Measurements from ENCODE around the gene PPP1R14B. TPM values are rescaled to one million over a fixed set of nuclear protein-coding genes. Genes with fewer than 3 reads are reported as not detected.

Gene PPP1R14B
- total and polyA plus RNA-seq, 12 donors = 52.4 to 331 (median 92.5) TPM

- no peaks in the 10 kb centered on the region for H3K9me3 ChIP-seq
- whole genome bisulfite sequencing, 2 donors = 60 to 80% methylated on average over 3 of the region's 3 CpGs
- intact Hi-C loops (cut with DNase I) = loop anchor here in 3 of 10 donors (5.0 kb wide), 1 partner anchor 101 kb away; the partner anchor contains the start of gene CATSPERZ (in 3 of the 3)
- H3K27me3 ChIP-seq = no peaks in the 10 kb centered on the region
- H3K36me3 ChIP-seq = peaks cover 5 to 100% (median 72%) of the 10 kb centered on the region in 9 donors
- DNase-seq (no peak), ATAC-seq (no peak)
- H3K4me1 ChIP-seq = peaks cover 2 to 26% (median 20%) of the 10 kb centered on the region in 9 donors
- no peak overlapping the region for H3K27ac ChIP-seq
- no peak overlapping the region for H3K4me3 ChIP-seq
- no peak for TF ChIP-seq CTCF (IDR thresholded peaks at IDR 0.05)
Measured at GRCh38 chr11:64201543-64201942, 45.2 kb downstream of the PPP1R14B start.

GRCh38 chr11:64198511-64198910 lies 48.2 kb downstream of the PPP1R14B start:
- Histone ChIP-seq H3K4me3 (no peak overlapping the region), H3K4me1 (peaks cover 0 to 5% (median 0%) of the 10 kb centered on the region in 9 donors), H3K9me3 (no peaks in the 10 kb centered on the region), H3K27me3 (no peaks in the 10 kb centered on the region), H3K27ac (no peak overlapping the region), H3K36me3 (peaks cover 8 to 100% (median 86%) of the 10 kb centered on the region in 9 donors)
- 94 to 98% methylated on average over 2 of the region's 2 CpGs for WGBS, 2 donors
- intact Hi-C loops (cut with DNase I) = no loop called here
- DNase-seq (no peak), ATAC-seq (no peak)
- TF ChIP-seq CTCF (IDR thresholded peaks at IDR 0.05) = no peak

- no peak for TF ChIP-seq CTCF (IDR thresholded peaks at IDR 0.05)
- Histone ChIP-seq H3K4me1 (peaks cover 0 to under 1% (median 0%) of the 10 kb centered on the region in 9 donors), H3K9me3 (no peaks in the 10 kb centered on the region), H3K27ac (no peak overlapping the region), H3K36me3 (peaks cover 8 to 100% (median 82%) of the 10 kb centered on the region in 9 donors), H3K4me3 (no peak overlapping the region), H3K27me3 (no peaks in the 10 kb centered on the region)
- DNase-seq (no peak), ATAC-seq (no peak)
- intact Hi-C loops (cut with DNase I) = no loop called here
- 79 to 82% methylated on average over 9 of the region's 9 CpGs for WGBS, 2 donors
Measured at GRCh38 chr11:64196626-64197025, 50.1 kb downstream of the PPP1R14B start.

Other genes with a start within 250 kb of the PPP1R14B start
- under 1 TPM; 0.17 to 0.83 (median 0.39) TPM for gene FLRT1, start 211.0 kb downstream of the PPP1R14B start, total RNA-seq
- gene FLRT1, start 211.0 kb downstream of the PPP1R14B start, polyA plus RNA-seq = under 1 TPM; 0.22 to 0.44 TPM
- gene MACROD1, start 80.8 kb downstream of the PPP1R14B start, total RNA-seq = 100 to 1,000 TPM in 8 of 10 donors, 10 to 100 TPM in 2; 86.2 to 134 (median 115) TPM
- 100 to 1,000 TPM in 1 of 2 donors, 10 to 100 TPM in 1; 77.6 to 497 TPM for gene MACROD1, start 80.8 kb downstream of the PPP1R14B start, polyA plus RNA-seq
- gene STIP1, start 60.8 kb downstream of the PPP1R14B start, total RNA-seq = 100 to 1,000 TPM in 1 of 10 donors, 10 to 100 TPM in 9; 67.4 to 105 (median 87.9) TPM
- 100 to 1,000 TPM in 1 of 2 donors, 10 to 100 TPM in 1; 55.3 to 144 TPM for gene STIP1, start 60.8 kb downstream of the PPP1R14B start, polyA plus RNA-seq
- gene FERMT3, start 40.2 kb downstream of the PPP1R14B start, total RNA-seq = 10 to 100 TPM in 1 of 10 donors, 1 to 10 TPM in 9; 2.3 to 30.8 (median 5.4) TPM
- 1 to 10 TPM; 7.5 to 9.2 TPM for gene FERMT3, start 40.2 kb downstream of the PPP1R14B start, polyA plus RNA-seq
- gene TRPT1, start 20.8 kb downstream of the PPP1R14B start, total RNA-seq = 10 to 100 TPM; 50.5 to 81.7 (median 61.4) TPM
- 100 to 1,000 TPM in 1 of 2 donors, 10 to 100 TPM in 1; 87.2 to 188 TPM for gene TRPT1, start 20.8 kb downstream of the PPP1R14B start, polyA plus RNA-seq
- 10 to 100 TPM; 57.3 to 85.6 (median 71.0) TPM for gene NUDT22, start 20.7 kb downstream of the PPP1R14B start, total RNA-seq
- gene NUDT22, start 20.7 kb downstream of the PPP1R14B start, polyA plus RNA-seq = 10 to 100 TPM; 93.0 to 95.2 TPM
- gene DNAJC4, start 16.4 kb downstream of the PPP1R14B start, total RNA-seq = 10 to 100 TPM; 46.6 to 64.7 (median 52.0) TPM
- gene DNAJC4, start 16.4 kb downstream of the PPP1R14B start, polyA plus RNA-seq = 100 to 1,000 TPM in 1 of 2 donors, 10 to 100 TPM in 1; 48.0 to 173 TPM
- 100 to 1,000 TPM; 245 to 353 (median 277) TPM for gene VEGFB, start 12.4 kb downstream of the PPP1R14B start, total RNA-seq
- 100 to 1,000 TPM; 158 to 291 TPM for gene VEGFB, start 12.4 kb downstream of the PPP1R14B start, polyA plus RNA-seq
- gene FKBP2, start 5.8 kb downstream of the PPP1R14B start, total RNA-seq = 10 to 100 TPM; 40.2 to 82.0 (median 45.9) TPM
- gene FKBP2, start 5.8 kb downstream of the PPP1R14B start, polyA plus RNA-seq = 100 to 1,000 TPM; 376 to 404 TPM
- 10 to 100 TPM in 3 of 10 donors, 1 to 10 TPM in 7; 5.8 to 13.3 (median 8.7) TPM for gene PLCB3, start 4.6 kb upstream of the PPP1R14B start, total RNA-seq
- gene PLCB3, start 4.6 kb upstream of the PPP1R14B start, polyA plus RNA-seq = 10 to 100 TPM in 1 of 2 donors, 1 to 10 TPM in 1; 9.5 to 13.1 TPM
- 100 to 1,000 TPM in 1 of 10 donors, 10 to 100 TPM in 9; 40.7 to 106 (median 52.2) TPM for gene BAD, start 37.7 kb upstream of the PPP1R14B start, total RNA-seq
- gene BAD, start 37.7 kb upstream of the PPP1R14B start, polyA plus RNA-seq = 100 to 1,000 TPM in 1 of 2 donors, 10 to 100 TPM in 1; 92.1 to 104 TPM
- 10 to 100 TPM; 16.4 to 43.0 (median 24.3) TPM for gene GPR137, start 38.9 kb upstream of the PPP1R14B start, total RNA-seq
- gene GPR137, start 38.9 kb upstream of the PPP1R14B start, polyA plus RNA-seq = 10 to 100 TPM; 18.4 to 31.8 TPM
- gene KCNK4, start 44.4 kb upstream of the PPP1R14B start, total RNA-seq = not detected
- not detected for gene KCNK4, start 44.4 kb upstream of the PPP1R14B start, polyA plus RNA-seq
- not detected for gene CATSPERZ, start 53.4 kb upstream of the PPP1R14B start, total RNA-seq
- gene CATSPERZ, start 53.4 kb upstream of the PPP1R14B start, polyA plus RNA-seq = under 1 TPM in 1 of 2 donors, not detected in 1; 0.10 TPM
- 100 to 1,000 TPM; 115 to 225 (median 132) TPM for gene ESRRA, start 58.6 kb upstream of the PPP1R14B start, total RNA-seq
- gene ESRRA, start 58.6 kb upstream of the PPP1R14B start, polyA plus RNA-seq = 100 to 1,000 TPM; 180 TPM
- gene TRMT112, start 70.6 kb upstream of the PPP1R14B start, total RNA-seq = 100 to 1,000 TPM in 2 of 10 donors, 10 to 100 TPM in 8; 68.7 to 121 (median 90.2) TPM
- gene TRMT112, start 70.6 kb upstream of the PPP1R14B start, polyA plus RNA-seq = 100 to 1,000 TPM; 182 to 208 TPM
- 100 to 1,000 TPM; 264 to 395 (median 288) TPM for gene PRDX5, start 71.2 kb upstream of the PPP1R14B start, total RNA-seq
- 100 to 1,000 TPM; 486 to 750 TPM for gene PRDX5, start 71.2 kb upstream of the PPP1R14B start, polyA plus RNA-seq
- 10 to 100 TPM in 1 of 10 donors, 1 to 10 TPM in 9; 4.2 to 13.1 (median 5.6) TPM for gene CCDC88B, start 93.3 kb upstream of the PPP1R14B start, total RNA-seq
- 10 to 100 TPM; 10.5 to 42.7 TPM for gene CCDC88B, start 93.3 kb upstream of the PPP1R14B start, polyA plus RNA-seq
- gene RPS6KA4, start 112.2 kb upstream of the PPP1R14B start, total RNA-seq = 10 to 100 TPM; 10.7 to 21.9 (median 12.8) TPM
- gene RPS6KA4, start 112.2 kb upstream of the PPP1R14B start, polyA plus RNA-seq = 10 to 100 TPM; 17.4 to 18.8 TPM